Endothelial cell of umbilical vein (primary cell): ENCODE results near the gene MBOAT2.

Experiments used
- EZH2 ChIP-seq: IDR thresholded peaks from 2 replicates; pipeline ENCODE4 v1.6.1; 2012; ENCODE audit warnings: borderline replicate concordance, low read depth, mild to moderate bottlenecking, moderate library complexity, low read length, inconsistent platforms; ENCODE audit not compliant: severe bottlenecking
- POLR2AphosphoS5 ChIP-seq: IDR thresholded peaks from 2 replicates; pipeline ENCODE4 v1.6.1; 2012; ENCODE audit warnings: low read depth, mild to moderate bottlenecking, control low read depth, low read length, moderate library complexity; ENCODE audit not compliant: insufficient read depth

GRCh38 chr2:8805278-8806210 is 197.9 kb downstream of the MBOAT2 start:
- TF ChIP-seq EZH2 (no peak), POLR2AphosphoS5 (no peak)
